HEK293 (cell line): ENCODE results near the gene ZNF747.

Source experiments
- KLF16 ChIP-seq: fragments of 450-650 bp; formaldehyde crosslinking; IDR thresholded peaks from 2 replicates; pipeline ENCODE4 v1.5.1; 2017; ENCODE audit warnings: missing biosample characterization, missing genetic modification characterization
- RBAK ChIP-seq: fragments of 450-650 bp; formaldehyde crosslinking; IDR thresholded peaks from 2 replicates; pipeline ENCODE4 v1.5.1; 2016; ENCODE audit warnings: missing biosample characterization, missing genetic modification characterization
- SP3 ChIP-seq: fragments of 450-650 bp; formaldehyde crosslinking; IDR thresholded peaks from 2 replicates; pipeline ENCODE4 v1.5.1; 2016; ENCODE audit warnings: missing biosample characterization, missing genetic modification characterization
- TCF7L2 ChIP-seq: IDR thresholded peaks from 2 replicates; pipeline ENCODE4 v1.6.1; 2011; ENCODE audit warnings: low read depth, mild to moderate bottlenecking, inconsistent platforms, low read length, moderate library complexity, borderline replicate concordance
- YY1 ChIP-seq: fragments of 450-650 bp; formaldehyde crosslinking; IDR thresholded peaks from 2 replicates; pipeline ENCODE4 v1.5.1; 2018; ENCODE audit warnings: missing biosample characterization, missing genetic modification characterization
- ZNF175 ChIP-seq: fragments of 450-650 bp; formaldehyde crosslinking; IDR thresholded peaks from 2 replicates; pipeline ENCODE4 v1.5.1; 2016; ENCODE audit warnings: missing biosample characterization, missing genetic modification characterization
- ZNF184 ChIP-seq: fragments of 450-650 bp; IDR thresholded peaks from 2 replicates; pipeline ENCODE4 v1.5.1; 2018; ENCODE audit warnings: missing biosample characterization, mild to moderate bottlenecking, missing genetic modification characterization
- ZNF239 ChIP-seq: fragments of 450-650 bp; formaldehyde crosslinking; IDR thresholded peaks from 2 replicates; pipeline ENCODE4 v1.5.1; 2016; ENCODE audit warnings: missing biosample characterization, missing genetic modification characterization
- ZNF311 ChIP-seq: fragments of 450-650 bp; formaldehyde crosslinking; IDR thresholded peaks from 2 replicates; pipeline ENCODE4 v1.5.1; 2017; ENCODE audit warnings: missing biosample characterization, missing genetic modification characterization, borderline replicate concordance
- ZNF394 ChIP-seq: fragments of 450-650 bp; formaldehyde crosslinking; IDR thresholded peaks from 2 replicates; pipeline ENCODE4 v1.5.1; 2016; ENCODE audit warnings: missing biosample characterization, missing genetic modification characterization, mild to moderate bottlenecking, moderate library complexity, borderline replicate concordance
- TF ChIP-seq, protein P1 (sequence below): fragments of 450-650 bp; formaldehyde crosslinking; IDR thresholded peaks from 2 replicates; pipeline ENCODE4 v1.5.1; 2016; ENCODE audit warnings: missing biosample characterization, missing genetic modification characterization
- TF ChIP-seq, protein P2 (sequence below): fragments of 450-650 bp; formaldehyde crosslinking; IDR thresholded peaks from 2 replicates; pipeline ENCODE4 v1.5.1; 2017; ENCODE audit warnings: missing biosample characterization, missing genetic modification characterization
- TF ChIP-seq, protein P3 (sequence below): sonication (generic); formaldehyde crosslinking; IDR thresholded peaks from 2 replicates; pipeline ENCODE4 v1.8.1; 2022; ENCODE audit warnings: mild to moderate bottlenecking, moderate library complexity, missing genetic modification reagents

- TF ChIP-seq, protein P1, sequence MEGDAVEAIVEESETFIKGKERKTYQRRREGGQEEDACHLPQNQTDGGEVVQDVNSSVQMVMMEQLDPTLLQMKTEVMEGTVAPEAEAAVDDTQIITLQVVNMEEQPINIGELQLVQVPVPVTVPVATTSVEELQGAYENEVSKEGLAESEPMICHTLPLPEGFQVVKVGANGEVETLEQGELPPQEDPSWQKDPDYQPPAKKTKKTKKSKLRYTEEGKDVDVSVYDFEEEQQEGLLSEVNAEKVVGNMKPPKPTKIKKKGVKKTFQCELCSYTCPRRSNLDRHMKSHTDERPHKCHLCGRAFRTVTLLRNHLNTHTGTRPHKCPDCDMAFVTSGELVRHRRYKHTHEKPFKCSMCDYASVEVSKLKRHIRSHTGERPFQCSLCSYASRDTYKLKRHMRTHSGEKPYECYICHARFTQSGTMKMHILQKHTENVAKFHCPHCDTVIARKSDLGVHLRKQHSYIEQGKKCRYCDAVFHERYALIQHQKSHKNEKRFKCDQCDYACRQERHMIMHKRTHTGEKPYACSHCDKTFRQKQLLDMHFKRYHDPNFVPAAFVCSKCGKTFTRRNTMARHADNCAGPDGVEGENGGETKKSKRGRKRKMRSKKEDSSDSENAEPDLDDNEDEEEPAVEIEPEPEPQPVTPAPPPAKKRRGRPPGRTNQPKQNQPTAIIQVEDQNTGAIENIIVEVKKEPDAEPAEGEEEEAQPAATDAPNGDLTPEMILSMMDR: no peak
- TF ChIP-seq ZNF239 (tag by site-specific recombination) (no peak), ZNF175 (tag by site-specific recombination) (no peak), ZNF184 (no peak), RBAK (tag by site-specific recombination) (no peak), ZNF394 (tag by site-specific recombination) (no peak), KLF16 (tag by site-specific recombination) (no peak), TCF7L2 (no peak), SP3 (no peak), ZNF311 (no peak), YY1 (no peak)
- TF ChIP-seq, protein P2, sequence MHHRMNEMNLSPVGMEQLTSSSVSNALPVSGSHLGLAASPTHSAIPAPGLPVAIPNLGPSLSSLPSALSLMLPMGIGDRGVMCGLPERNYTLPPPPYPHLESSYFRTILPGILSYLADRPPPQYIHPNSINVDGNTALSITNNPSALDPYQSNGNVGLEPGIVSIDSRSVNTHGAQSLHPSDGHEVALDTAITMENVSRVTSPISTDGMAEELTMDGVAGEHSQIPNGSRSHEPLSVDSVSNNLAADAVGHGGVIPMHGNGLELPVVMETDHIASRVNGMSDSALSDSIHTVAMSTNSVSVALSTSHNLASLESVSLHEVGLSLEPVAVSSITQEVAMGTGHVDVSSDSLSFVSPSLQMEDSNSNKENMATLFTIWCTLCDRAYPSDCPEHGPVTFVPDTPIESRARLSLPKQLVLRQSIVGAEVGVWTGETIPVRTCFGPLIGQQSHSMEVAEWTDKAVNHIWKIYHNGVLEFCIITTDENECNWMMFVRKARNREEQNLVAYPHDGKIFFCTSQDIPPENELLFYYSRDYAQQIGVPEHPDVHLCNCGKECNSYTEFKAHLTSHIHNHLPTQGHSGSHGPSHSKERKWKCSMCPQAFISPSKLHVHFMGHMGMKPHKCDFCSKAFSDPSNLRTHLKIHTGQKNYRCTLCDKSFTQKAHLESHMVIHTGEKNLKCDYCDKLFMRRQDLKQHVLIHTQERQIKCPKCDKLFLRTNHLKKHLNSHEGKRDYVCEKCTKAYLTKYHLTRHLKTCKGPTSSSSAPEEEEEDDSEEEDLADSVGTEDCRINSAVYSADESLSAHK (tag by site-specific recombination): no peak
- TF ChIP-seq, protein P3, sequence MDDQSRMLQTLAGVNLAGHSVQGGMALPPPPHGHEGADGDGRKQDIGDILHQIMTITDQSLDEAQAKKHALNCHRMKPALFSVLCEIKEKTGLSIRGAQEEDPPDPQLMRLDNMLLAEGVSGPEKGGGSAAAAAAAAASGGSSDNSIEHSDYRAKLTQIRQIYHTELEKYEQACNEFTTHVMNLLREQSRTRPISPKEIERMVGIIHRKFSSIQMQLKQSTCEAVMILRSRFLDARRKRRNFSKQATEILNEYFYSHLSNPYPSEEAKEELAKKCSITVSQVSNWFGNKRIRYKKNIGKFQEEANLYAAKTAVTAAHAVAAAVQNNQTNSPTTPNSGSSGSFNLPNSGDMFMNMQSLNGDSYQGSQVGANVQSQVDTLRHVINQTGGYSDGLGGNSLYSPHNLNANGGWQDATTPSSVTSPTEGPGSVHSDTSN (CRISPR knock-in tag): no peak
Measured at GRCh38 chr16:30548416-30549253, 14.0 kb upstream of the ZNF747 start.
